GM18498 (cell line): Measurements from ENCODE around the gene DUS3L.
"Not testable (repeated sequence)": the region's sequence is repeated elsewhere in the genome, so short reads cannot be mapped to it uniquely, and the experiment has no call there.

Experiments
- ATAC-seq: cut with Tn5 transposase; IDR thresholded peaks from one replicate; pipeline ENCODE4 v1.9.1; 2021; ENCODE audit warnings: mild to moderate bottlenecking, moderate library complexity; ENCODE audit not compliant: unreplicated experiment

Gene DUS3L

GRCh38 chr19:5775668-5776309 lies 15.2 kb downstream of the DUS3L start:
- no peak for ATAC-seq

GRCh38 chr19:5774921-5775320 lies 16.0 kb downstream of the DUS3L start:
- ATAC-seq, result no peak

GRCh38 chr19:5773276-5773675 lies 17.7 kb downstream of the DUS3L start:
- ATAC-seq, result no peak

GRCh38 chr19:5772416-5772815 lies 18.5 kb downstream of the DUS3L start:
- ATAC-seq, result no peak

- ATAC-seq, result no peak
Measured at GRCh38 chr19:5767949-5768348, 23.0 kb downstream of the DUS3L start.

- ATAC-seq, result no peak
Measured at GRCh38 chr19:5765220-5765619, 25.7 kb downstream of the DUS3L start.

DNA sequence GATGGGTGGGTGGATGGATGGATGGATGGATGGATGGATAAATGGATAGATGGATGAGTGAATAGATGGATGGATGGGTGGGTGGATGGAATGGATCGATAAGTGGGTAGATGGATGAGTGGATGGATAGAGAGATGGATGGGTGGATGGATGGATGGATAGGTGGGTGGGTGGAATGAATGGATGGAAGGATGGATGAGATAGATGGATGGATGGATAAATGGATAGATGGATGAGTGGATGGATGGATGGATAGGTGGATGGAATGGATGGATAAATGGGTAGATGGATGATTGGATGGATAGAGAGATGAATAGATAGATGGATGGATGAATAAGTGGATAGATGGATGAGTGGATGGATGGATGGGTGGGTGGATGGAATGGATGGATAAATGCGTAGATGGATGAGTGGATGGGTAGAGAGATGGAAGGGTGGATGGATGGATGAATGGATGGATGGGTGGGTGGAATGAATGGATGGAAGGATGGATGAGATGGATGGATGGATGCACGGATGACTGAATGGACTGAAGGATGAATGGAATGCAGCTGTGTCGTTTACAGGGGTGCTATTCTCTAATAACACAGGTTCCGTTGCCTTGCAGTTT lies 28.2 kb downstream of the DUS3L start:
- no peak for ATAC-seq

DNA sequence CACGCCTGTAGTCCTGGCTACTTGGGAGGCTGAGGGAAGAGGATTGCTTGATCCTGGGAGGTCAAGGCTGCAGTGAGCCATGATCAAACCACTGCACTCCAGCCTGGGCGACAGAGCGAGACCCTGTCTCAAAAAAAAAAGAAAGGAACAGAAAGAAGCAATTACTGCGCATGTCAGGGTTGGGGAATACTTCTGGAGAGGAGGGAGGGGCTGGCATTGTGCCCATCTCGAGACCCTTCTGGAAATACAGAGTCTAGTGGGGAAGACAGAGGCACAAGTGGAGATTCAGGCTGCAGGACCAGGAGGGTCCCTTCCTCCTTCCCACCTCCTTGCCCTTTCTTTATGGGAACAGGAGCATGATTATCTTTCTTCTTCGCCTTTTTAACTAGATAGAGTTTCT lies 37.2 kb downstream of the DUS3L start:
- ATAC-seq, result no peak

- ATAC-seq, result no peak
Measured at GRCh38 chr19:5751709-5752108, 39.3 kb downstream of the DUS3L start.

DNA sequence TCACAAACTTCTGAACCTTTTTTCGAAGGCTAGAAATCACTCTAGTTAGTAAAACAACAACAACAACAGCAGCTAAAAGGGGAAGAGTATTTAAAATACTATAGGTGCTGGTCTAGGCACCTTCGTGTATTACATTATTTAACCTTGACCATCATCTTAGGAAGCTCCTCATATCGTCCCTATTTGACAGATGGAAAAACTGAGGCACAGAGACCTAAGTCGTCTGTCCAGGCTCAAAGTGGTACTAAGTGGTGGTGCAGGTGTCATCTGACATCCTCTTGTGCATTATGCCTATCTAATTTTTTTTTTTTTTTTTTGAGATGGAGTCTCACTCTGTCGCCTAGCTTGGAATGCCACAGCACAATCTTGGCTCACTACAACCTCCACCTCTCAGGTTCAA lies 41.5 kb downstream of the DUS3L start:
- ATAC-seq, result no peak

GRCh38 chr19:5748920-5749319 lies 42.0 kb downstream of the DUS3L start:
- not testable (repeated sequence) for ATAC-seq

- ATAC-seq, result not testable (repeated sequence)
Measured at GRCh38 chr19:5744999-5745398, 46.0 kb downstream of the DUS3L start.

GRCh38 chr19:5743630-5744029 lies 47.3 kb downstream of the DUS3L start:
- ATAC-seq, result no peak

GRCh38 chr19:5742051-5742450 lies 48.9 kb downstream of the DUS3L start:
- ATAC-seq, result no peak

- no peak for ATAC-seq
Measured at GRCh38 chr19:5738423-5738822, 52.5 kb downstream of the DUS3L start.
